Measurements from ENCODE around the gene ETHE1. TPM values are rescaled to one million over a fixed set of nuclear protein-coding genes. Genes with fewer than 3 reads are reported as not detected.

ETHE1 gene
- total RNA-seq, 4 donors from 2014 or later, result 33.7 to 54.5 (median 41.9) TPM

GRCh38 chr19:43561139-43561970 is 34.4 kb upstream of the ETHE1 start:
- no peaks in the 10 kb centered on the region for H3K27me3 ChIP-seq
- no peak overlapping the region for H3K27ac ChIP-seq
- peaks cover 0 to 14% (median 4%) of the 10 kb centered on the region in 4 donors for H3K4me1 ChIP-seq
- WGBS, 2 donors, result 90 to 98% methylated on average over 12 of the region's 12 CpGs
- TF ChIP-seq POLR2A (IDR thresholded peaks at IDR 0.05) (no peak), CTCF (IDR thresholded peaks at IDR 0.05) (no peak), EP300 (IDR thresholded peaks at IDR 0.05) (no peak)
- no peak overlapping the region for H3K4me3 ChIP-seq
- no peak for DNase-seq (ENCODE audit: low spot score in 2 of 2)
- H3K36me3 ChIP-seq, result peaks cover 0 to 45% (median 0%) of the 10 kb centered on the region in 3 donors
- no peaks in the 10 kb centered on the region for H3K9me3 ChIP-seq

- DNase-seq (ENCODE audit: low spot score in 2 of 2), result no peak
- H3K9me3 ChIP-seq, result no peaks in the 10 kb centered on the region
- H3K27ac ChIP-seq, result no peak overlapping the region
- WGBS, 2 donors, result 79% methylated on average over 6 of the region's 6 CpGs
- peaks cover 0 to 14% (median 4%) of the 10 kb centered on the region in 4 donors for H3K4me1 ChIP-seq
- no peak for TF ChIP-seq POLR2A (IDR thresholded peaks at IDR 0.05)
- TF ChIP-seq CTCF (IDR thresholded peaks at IDR 0.05), result no peak
- no peak for TF ChIP-seq EP300 (IDR thresholded peaks at IDR 0.05)
- no peaks in the 10 kb centered on the region for H3K27me3 ChIP-seq
- H3K36me3 ChIP-seq, result peaks cover 0 to 51% (median 0%) of the 10 kb centered on the region in 3 donors
- no peak overlapping the region for H3K4me3 ChIP-seq
Observed at GRCh38 chr19:43560687-43561086, 33.7 kb upstream of the ETHE1 start.

GRCh38 chr19:43555185-43555770 is 28.3 kb upstream of the ETHE1 start:
- DNase-seq (ENCODE audit: low spot score in 2 of 2), result peak; percentile 42 to 77
- no peaks in the 10 kb centered on the region for H3K4me1 ChIP-seq
- H3K9me3 ChIP-seq, result no peaks in the 10 kb centered on the region
- no peak overlapping the region for H3K27ac ChIP-seq
- WGBS, 2 donors, result 37 to 42% methylated on average over 8 of the region's 8 CpGs
- no peak overlapping the region for H3K4me3 ChIP-seq
- peaks cover 0 to 90% (median 17%) of the 10 kb centered on the region in 3 donors for H3K36me3 ChIP-seq
- TF ChIP-seq EP300 (IDR thresholded peaks at IDR 0.05) (no peak), CTCF (IDR thresholded peaks at IDR 0.05) (peak; percentile 46 to 53 (median 50))
- H3K27me3 ChIP-seq, result no peaks in the 10 kb centered on the region

GRCh38 chr19:43554317-43554895 is 27.4 kb upstream of the ETHE1 start:
- no peaks in the 10 kb centered on the region for H3K4me1 ChIP-seq
- no peaks in the 10 kb centered on the region for H3K9me3 ChIP-seq
- no peak overlapping the region for H3K27ac ChIP-seq
- TF ChIP-seq POLR2A (IDR thresholded peaks at IDR 0.05) (no peak), CTCF (IDR thresholded peaks at IDR 0.05) (no peak), EP300 (IDR thresholded peaks at IDR 0.05) (no peak)
- H3K27me3 ChIP-seq, result no peaks in the 10 kb centered on the region
- DNase-seq (ENCODE audit: low spot score in 2 of 2), result no peak
- 91 to 93% methylated on average over 15 of the region's 15 CpGs for WGBS, 2 donors
- H3K4me3 ChIP-seq, result no peak overlapping the region
- peaks cover 0 to 90% (median 17%) of the 10 kb centered on the region in 3 donors for H3K36me3 ChIP-seq

GRCh38 chr19:43553656-43554055 is 26.7 kb upstream of the ETHE1 start:
- no peak for DNase-seq (ENCODE audit: low spot score in 2 of 2)
- Histone ChIP-seq H3K4me3 (no peak overlapping the region), H3K27me3 (no peaks in the 10 kb centered on the region), H3K9me3 (no peaks in the 10 kb centered on the region), H3K36me3 (peaks cover 0 to 91% (median 17%) of the 10 kb centered on the region in 3 donors), H3K4me1 (no peaks in the 10 kb centered on the region), H3K27ac (no peak overlapping the region)
- 93 to 98% methylated on average over 3 to 4 of the region's 4 CpGs for whole genome bisulfite sequencing, 2 donors
- TF ChIP-seq EP300 (IDR thresholded peaks at IDR 0.05) (no peak), CTCF (IDR thresholded peaks at IDR 0.05) (no peak), POLR2A (IDR thresholded peaks at IDR 0.05) (no peak)
